PC-3 (cell line): Measurements from ENCODE around the gene NGDN.

Experiments
- CTCF ChIP-seq: fragments of 300-600 bp; sonication (generic); conservative IDR thresholded peaks from 2 replicates; pipeline ENCODE4 v1.5.1; 2017; ENCODE audit warnings: antibody characterized with exemption, low read depth, mild to moderate bottlenecking, low read length
- EZH2 ChIP-seq: fragments of 300-600 bp; sonication (generic); IDR thresholded peaks from one replicate; pipeline ENCODE4 v1.6.1; 2017; ENCODE audit warnings: antibody characterized with exemption, mild to moderate bottlenecking, low read length; ENCODE audit not compliant: unreplicated experiment
- EZH2phosphoT487 ChIP-seq: fragments of 300-600 bp; sonication (generic); IDR thresholded peaks from 2 replicates; pipeline ENCODE4 v1.6.1; 2018; ENCODE audit warnings: mild to moderate bottlenecking, antibody characterized with exemption, low read length, borderline replicate concordance

- TF ChIP-seq CTCF (no peak), EZH2 (no peak), EZH2phosphoT487 (no peak)
These were observed 56.1 kb downstream of the NGDN start for GRCh38 chr14:23525611-23526010.
